H1 (cell line): ENCODE results near the gene NPHP4. TPM values are rescaled to one million over a fixed set of nuclear protein-coding genes. Genes with fewer than 3 reads are reported as not detected.

Source experiments
- CTCF ChIA-PET: fragments of 300-600 bp; sonication (Branson Sonifier 250); formaldehyde crosslinking; loops from one replicate; lab custom pipeline; 2021; ENCODE audit not compliant: partially characterized antibody; lab: Charles Lee
- POLR2A ChIA-PET: fragments of 300-600 bp; sonication (Branson Sonifier 250); formaldehyde crosslinking; loops from one replicate; lab custom pipeline; 2021; ENCODE audit warnings: inconsistent platforms; ENCODE audit not compliant: partially characterized antibody; lab: Charles Lee
- DNase-seq, 2 experiments: peaks; one replicate each; pipeline versions ENCODE4 v3.0.0 to v3.0.0-alpha.2; 2010 to 2022; ENCODE audit warnings: low spot score in 2 of 2, low read depth in 1 of 2, mixed read lengths in 1 of 2
- FAIRE-seq: peaks from 2 replicates; lab custom pipeline; 2011; peaks lifted over from hg19 to GRCh38; lab: Jason Lieb, UNC
- H2AFZ ChIP-seq: 2 replicates; pipeline ENCODE4 v1.8.1; 2012; ENCODE audit warnings: low read length, inconsistent platforms
- H2AK5ac ChIP-seq: 2 replicates; pipeline ENCODE4 v1.6.1; 2013; ENCODE audit warnings: low read depth, low read length
- H2BK120ac ChIP-seq: replicated peaks from 2 replicates; pipeline ENCODE3; 2013; ENCODE audit warnings: low read depth, low read length, inconsistent platforms
- H2BK12ac ChIP-seq: 2 replicates; pipeline ENCODE4 v1.6.1; 2013; ENCODE audit warnings: low read depth, low read length
- H2BK15ac ChIP-seq: 2 replicates; pipeline ENCODE4 v1.6.1; 2013; ENCODE audit warnings: low read length
- H2BK20ac ChIP-seq: 2 replicates; pipeline ENCODE4 v1.6.1; 2013; ENCODE audit warnings: low read length
- H2BK5ac ChIP-seq: 2 replicates; pipeline ENCODE4 v1.6.1; 2013; ENCODE audit warnings: low read depth, low read length
- H3K14ac ChIP-seq: 2 replicates; pipeline ENCODE4 v1.6.1; 2013; ENCODE audit warnings: inconsistent platforms; ENCODE audit not compliant: insufficient read length
- H3K18ac ChIP-seq: 2 replicates; pipeline ENCODE4 v1.6.1; 2013; ENCODE audit warnings: low read length; ENCODE audit errors: extremely low read depth
- H3K23ac ChIP-seq: 2 replicates; pipeline ENCODE4 v1.6.1; 2013; ENCODE audit warnings: inconsistent platforms; ENCODE audit not compliant: insufficient read length
- H3K23me2 ChIP-seq: 2 replicates; pipeline ENCODE4 v1.6.1; 2013; ENCODE audit warnings: low read depth, low read length
- H3K27ac ChIP-seq: 2 replicates; pipeline ENCODE4 v1.6.1; 2011; ENCODE audit warnings: low read depth, low read length, inconsistent platforms
- H3K27me3 ChIP-seq, 4 experiments: replicated peaks in 1 of 4; 1 replicate in 1 of 4; 2 replicates in 3 of 4; pipeline versions ENCODE4 v1.6.1 to v1.8.1; 2011 to 2013; ENCODE audit warnings: low read length in 3 of 4, mild to moderate bottlenecking in 3 of 4, inconsistent platforms in 2 of 4, mixed read lengths in 2 of 4, moderate library complexity in 1 of 4; ENCODE audit not compliant: control insufficient read depth in 3 of 4, insufficient read depth in 3 of 4; ENCODE audit errors: extremely low read depth in 1 of 4
- H3K36me3 ChIP-seq, 4 experiments: 2 replicates each; pipeline versions ENCODE4 v1.6.1 to v1.8.1; 2011 to 2013; ENCODE audit warnings: mild to moderate bottlenecking in 4 of 4, low read length in 3 of 4, moderate library complexity in 2 of 4, control low read depth in 1 of 4, inconsistent platforms in 1 of 4; ENCODE audit not compliant: insufficient read depth in 4 of 4, control insufficient read depth in 2 of 4
- H3K4ac ChIP-seq: replicated peaks from 2 replicates; pipeline ENCODE3; 2013; ENCODE audit warnings: low read length, low read depth, mixed read lengths, inconsistent platforms; ENCODE audit not compliant: insufficient read length
- H3K4me1 ChIP-seq, 4 experiments: replicated peaks in 1 of 4; 1 replicate in 1 of 4; 2 replicates in 3 of 4; pipeline versions ENCODE4 v1.6.1 to v1.8.1; 2011 to 2013; ENCODE audit warnings: low read length in 3 of 4, inconsistent platforms in 2 of 4, mixed read lengths in 1 of 4; ENCODE audit not compliant: insufficient read depth in 4 of 4, control insufficient read depth in 3 of 4
- H3K4me2 ChIP-seq, 2 experiments: 2 replicates each; pipeline versions ENCODE4 v1.6.1 to v1.8.1; 2011 to 2013; ENCODE audit warnings: low read depth in 2 of 2, low read length in 2 of 2, control low read depth in 1 of 2, inconsistent platforms in 1 of 2, mild to moderate bottlenecking in 1 of 2; ENCODE audit not compliant: insufficient read depth in 1 of 2
- H3K4me3 ChIP-seq, 4 experiments: fragments of 200-600, 300-600 bp in 1 of 4; sonication (generic), shearing (Covaris generic), sonication (Bioruptor Twin) in 1 of 4; 2 replicates each; pipeline versions ENCODE4 v1.5.1 to v1.8.1; 2011 to 2016; ENCODE audit warnings: low read length in 4 of 4, low read depth in 3 of 4, control low read depth in 2 of 4, inconsistent platforms in 2 of 4, mild to moderate bottlenecking in 2 of 4, mixed read lengths in 1 of 4, moderate library complexity in 1 of 4; ENCODE audit not compliant: insufficient read depth in 2 of 4; ENCODE audit errors: extremely low read depth in 1 of 4
- H3K56ac ChIP-seq: replicated peaks from 2 replicates; pipeline ENCODE3; 2013; ENCODE audit warnings: low read depth, mild to moderate bottlenecking, mixed read lengths, low read length, inconsistent platforms; ENCODE audit not compliant: insufficient read length
- H3K79me1 ChIP-seq: 2 replicates; pipeline ENCODE4 v1.6.1; 2013; ENCODE audit warnings: low read depth, low read length, control low read depth
- H3K79me2 ChIP-seq, 2 experiments: 2 replicates each; pipeline versions ENCODE4 v1.6.1 to v1.8.1; 2012 to 2013; ENCODE audit warnings: low read length in 2 of 2, mild to moderate bottlenecking in 2 of 2, inconsistent platforms in 1 of 2; ENCODE audit not compliant: insufficient read depth in 2 of 2, control insufficient read depth in 1 of 2
- H3K9ac ChIP-seq, 4 experiments: replicated peaks in 1 of 4; 1 replicate in 1 of 4; 2 replicates in 3 of 4; pipeline versions ENCODE4 v1.6.1 to v1.8.1; 2011 to 2013; ENCODE audit warnings: low read depth in 3 of 4, low read length in 3 of 4, control low read depth in 2 of 4, mild to moderate bottlenecking in 2 of 4, moderate library complexity in 2 of 4, inconsistent platforms in 1 of 4; ENCODE audit errors: extremely low read depth in 1 of 4
- H3K9me3 ChIP-seq, 2 experiments: 2 replicates each; pipeline versions ENCODE4 v1.6.1 to v1.8.1; 2012 to 2013; ENCODE audit warnings: mild to moderate bottlenecking in 2 of 2, moderate library complexity in 2 of 2, control low read depth in 1 of 2, inconsistent platforms in 1 of 2, low read depth in 1 of 2, low read length in 1 of 2, mixed read lengths in 1 of 2; ENCODE audit not compliant: insufficient read depth in 2 of 2
- H4K20me1 ChIP-seq, 2 experiments: replicated peaks in 1 of 2; 2 replicates each; pipeline versions ENCODE3 to v1.8.1; 2011 to 2013; ENCODE audit warnings: inconsistent platforms in 2 of 2, low read length in 2 of 2, mild to moderate bottlenecking in 1 of 2; ENCODE audit not compliant: insufficient read depth in 2 of 2, control insufficient read depth in 1 of 2
- H4K5ac ChIP-seq: 2 replicates; pipeline ENCODE4 v1.6.1; 2013; ENCODE audit warnings: low read length, low read depth, mixed read lengths, inconsistent platforms; ENCODE audit not compliant: insufficient read length
- H4K8ac ChIP-seq: 2 replicates; pipeline ENCODE4 v1.8.0; 2013; ENCODE audit warnings: mild to moderate bottlenecking, moderate library complexity, low read length, inconsistent platforms; ENCODE audit not compliant: insufficient read depth; ENCODE audit errors: extremely low read depth
- H4K91ac ChIP-seq: replicated peaks from 2 replicates; pipeline ENCODE3; 2013; ENCODE audit warnings: low read length, mixed read lengths, inconsistent platforms; ENCODE audit not compliant: insufficient read length
- BCL11A ChIP-seq, 2 experiments: IDR thresholded peaks; one replicate each; pipeline ENCODE4 v1.6.1; 2011; ENCODE audit warnings: low read depth in 2 of 2, low read length in 2 of 2, mild to moderate bottlenecking in 2 of 2
- EGR1 ChIP-seq: IDR thresholded peaks from 2 replicates; pipeline ENCODE4 v1.6.1; 2011; ENCODE audit warnings: low read depth, low read length, borderline replicate concordance
- FOSL1 ChIP-seq: IDR thresholded peaks from 2 replicates; pipeline ENCODE4 v1.6.1; 2011; ENCODE audit warnings: mild to moderate bottlenecking, low read depth, low read length, moderate library complexity; ENCODE audit not compliant: insufficient read depth
- HDAC6 ChIP-seq: IDR thresholded peaks from one replicate; pipeline ENCODE4 v1.7.1; 2012; ENCODE audit warnings: low read depth, mild to moderate bottlenecking, inconsistent platforms, low read length, moderate library complexity
- JUND ChIP-seq: IDR thresholded peaks from 2 replicates; pipeline ENCODE4 v1.6.1; 2011; ENCODE audit warnings: mild to moderate bottlenecking, improper control_type of control experiment, low read length
- RXRA ChIP-seq: IDR thresholded peaks from 2 replicates; pipeline ENCODE4 v1.6.1; 2011; ENCODE audit warnings: low read depth, mild to moderate bottlenecking, low read length, moderate library complexity; ENCODE audit not compliant: insufficient read depth
- SIX5 ChIP-seq: IDR thresholded peaks from 2 replicates; pipeline ENCODE4 v1.6.1; 2011; ENCODE audit warnings: mild to moderate bottlenecking, low read depth, low read length
- TAF1 ChIP-seq: IDR thresholded peaks from 2 replicates; pipeline ENCODE4 v1.6.1; 2011; ENCODE audit warnings: mild to moderate bottlenecking, low read depth, low read length
- TEAD4 ChIP-seq: IDR thresholded peaks from 2 replicates; pipeline ENCODE4 v1.6.1; 2012; ENCODE audit warnings: low read depth, low read length, inconsistent platforms, mixed read lengths
- WGBS, 2 experiments: shearing (Covaris generic) in 1 of 2; methylation state at CpG; one replicate each; pipeline versions ENCODE4 v1.1.6 to v1.1.7; 2013 to 2015; ENCODE audit warnings: low lambda C conversion rate in 2 of 2, mixed read lengths in 2 of 2, inconsistent platforms in 1 of 2, low coverage in 1 of 2, missing lambda C conversion rate in 1 of 2; ENCODE audit not compliant: insufficient replicate concordance in 2 of 2, insufficient coverage in 1 of 2, insufficient read length in 1 of 2; ENCODE audit errors: extremely low coverage in 1 of 2, missing lambda C conversion rate in 1 of 2; 5-methylcytosine and 5-hydroxymethylcytosine counted together
- polyA plus RNA-seq, 7 experiments: library from polyadenylated mRNA; depleted of rRNA in 3 of 7; stranded (reverse) in 5 of 7; unstranded in 2 of 7; fragments of >200 nt in 5 of 7; fragments of 200-250 nt in 2 of 7; gene quantifications; 1 replicate in 5 of 7; 2 replicates in 1 of 7; 4 replicates in 1 of 7; pipeline versions ENCODE4 v1.2.1 to v1.2.3, GENCODE V29; 2011 to 2013; ENCODE audit warnings: missing spikeins in 2 of 7, mixed read lengths in 2 of 7
- total RNA-seq: library from RNA; stranded (reverse); fragmentation: NEBNext Ultra II Directional; extraction: Animal tissue kit (Norgen Biotek cat#: 25700); gene quantifications from 2 replicates; pipeline ENCODE4 v1.2.1, GENCODE V29; 2021
- TF ChIP-seq, protein P1 (sequence below): IDR thresholded peaks from 2 replicates; pipeline ENCODE4 v1.6.1; 2011; ENCODE audit warnings: low read length, improper control_type of control experiment
- TF ChIP-seq, protein P2 (sequence below), 3 experiments: IDR thresholded peaks; 1 replicate in 2 of 3; 2 replicates in 1 of 3; pipeline versions ENCODE4 v1.5.1 to v1.6.1; 2011; ENCODE audit warnings: low read length in 3 of 3, mild to moderate bottlenecking in 3 of 3, inconsistent platforms in 2 of 3, low read depth in 1 of 3, moderate library complexity in 1 of 3; ENCODE audit not compliant: insufficient read depth in 1 of 3; ENCODE audit errors: control extremely low read depth in 1 of 3

Gene NPHP4
- total and polyA plus RNA-seq, 2 of the 8 experiments (the other 6 are each of a cell fraction or from before 2014, with no cell fraction given), result 5.8 to 14.0 TPM

DNA sequence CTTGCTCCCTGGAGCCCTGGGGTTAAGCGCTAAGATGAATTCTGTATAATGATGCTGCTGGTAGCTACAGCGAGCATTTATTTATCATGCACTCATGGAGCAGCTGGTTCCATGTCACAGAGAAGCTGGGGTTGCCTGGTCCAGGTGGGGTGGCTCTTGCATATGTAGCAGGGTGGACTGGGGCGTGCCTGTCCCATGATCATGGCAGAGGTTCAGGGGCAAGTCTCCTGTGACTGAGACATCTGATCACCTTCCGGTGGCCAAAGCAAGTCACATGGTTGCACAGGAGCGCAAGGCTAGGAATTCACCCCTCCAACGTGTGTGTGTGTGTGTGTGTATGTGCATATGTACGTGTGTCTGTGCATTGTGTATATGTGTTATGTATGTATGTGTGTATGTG lies 37.9 kb upstream of the NPHP4 start:
- Histone ChIP-seq H3K4ac (no peak overlapping the region), H3K4me3 (no peak overlapping the region), H3K27me3 (peaks cover 0 to 5% (median 2%) of the 10 kb centered on the region in 4 experiments; a peak in 4 of 7 replicates), H3K36me3 (no peaks in the 10 kb centered on the region), H3K4me2 (no peak overlapping the region), H2AFZ (no peak overlapping the region), H3K23me2 (peaks cover 12% of the 10 kb centered on the region; the same call in 1 of the 2 replicates), H4K20me1 (peaks cover 0 to 11% of the 10 kb centered on the region in 2 experiments), H2AK5ac (no peak overlapping the region), H3K79me2 (no peaks in the 10 kb centered on the region; a peak in 1 of 4 replicates), H2BK5ac (no peak overlapping the region), H3K4me1 (peaks cover 0 to 25% (median 11%) of the 10 kb centered on the region in 4 experiments; a peak in 5 of 7 replicates), H2BK12ac (no peak overlapping the region), H3K18ac (no peak overlapping the region), H4K8ac (no peak overlapping the region), H4K91ac (peak overlapping the region; percentile 31), H2BK15ac (no peak overlapping the region), H3K23ac (no peak overlapping the region), H2BK120ac (no peak overlapping the region), H3K27ac (no peak overlapping the region), H3K79me1 (peaks cover 3% of the 10 kb centered on the region; the same call in 1 of the 2 replicates), H3K56ac (no peak overlapping the region), H3K9ac (no peak overlapping the region), H3K14ac (no peak overlapping the region), H2BK20ac (no peak overlapping the region), H3K9me3 (no peaks in the 10 kb centered on the region), H4K5ac (no peak overlapping the region)
- no peak for DNase-seq
- POLR2A ChIA-PET, result no interaction called here
- WGBS, 2 experiments, result 78% methylated on average over 7 of the region's 7 CpGs; no CpG with 5 or more reads in 1 of the 2 experiments
- CTCF ChIA-PET, result interaction anchor here (0.8 to 1.8 kb wide), 4 partner anchors 10 to 90 kb away, joined by 3 to 7 read pairs (median 4); no protein-coding TSS in a partner anchor
- FAIRE-seq, result no peak
- no peak for TF ChIP-seq TAF1
- no peak for TF ChIP-seq HDAC6
- no peak for TF ChIP-seq JUND
- no peak for TF ChIP-seq EGR1
- TF ChIP-seq BCL11A (IDR thresholded peaks at IDR 0.05; ENCODE audit: low read depth in 2 of 2, low read length in 2 of 2), result no peak
- no peak for TF ChIP-seq RXRA
- no peak for TF ChIP-seq SIX5
- TF ChIP-seq, protein P1, sequence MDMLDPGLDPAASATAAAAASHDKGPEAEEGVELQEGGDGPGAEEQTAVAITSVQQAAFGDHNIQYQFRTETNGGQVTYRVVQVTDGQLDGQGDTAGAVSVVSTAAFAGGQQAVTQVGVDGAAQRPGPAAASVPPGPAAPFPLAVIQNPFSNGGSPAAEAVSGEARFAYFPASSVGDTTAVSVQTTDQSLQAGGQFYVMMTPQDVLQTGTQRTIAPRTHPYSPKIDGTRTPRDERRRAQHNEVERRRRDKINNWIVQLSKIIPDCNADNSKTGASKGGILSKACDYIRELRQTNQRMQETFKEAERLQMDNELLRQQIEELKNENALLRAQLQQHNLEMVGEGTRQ, result no peak
- no peak for TF ChIP-seq TEAD4
- TF ChIP-seq, protein P2, sequence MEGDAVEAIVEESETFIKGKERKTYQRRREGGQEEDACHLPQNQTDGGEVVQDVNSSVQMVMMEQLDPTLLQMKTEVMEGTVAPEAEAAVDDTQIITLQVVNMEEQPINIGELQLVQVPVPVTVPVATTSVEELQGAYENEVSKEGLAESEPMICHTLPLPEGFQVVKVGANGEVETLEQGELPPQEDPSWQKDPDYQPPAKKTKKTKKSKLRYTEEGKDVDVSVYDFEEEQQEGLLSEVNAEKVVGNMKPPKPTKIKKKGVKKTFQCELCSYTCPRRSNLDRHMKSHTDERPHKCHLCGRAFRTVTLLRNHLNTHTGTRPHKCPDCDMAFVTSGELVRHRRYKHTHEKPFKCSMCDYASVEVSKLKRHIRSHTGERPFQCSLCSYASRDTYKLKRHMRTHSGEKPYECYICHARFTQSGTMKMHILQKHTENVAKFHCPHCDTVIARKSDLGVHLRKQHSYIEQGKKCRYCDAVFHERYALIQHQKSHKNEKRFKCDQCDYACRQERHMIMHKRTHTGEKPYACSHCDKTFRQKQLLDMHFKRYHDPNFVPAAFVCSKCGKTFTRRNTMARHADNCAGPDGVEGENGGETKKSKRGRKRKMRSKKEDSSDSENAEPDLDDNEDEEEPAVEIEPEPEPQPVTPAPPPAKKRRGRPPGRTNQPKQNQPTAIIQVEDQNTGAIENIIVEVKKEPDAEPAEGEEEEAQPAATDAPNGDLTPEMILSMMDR (IDR thresholded peaks at IDR 0.05; ENCODE audit: control extremely low read depth in 1 of 3, insufficient read depth in 1 of 3, low read depth in 1 of 3, low read length in 3 of 3), result no peak
- TF ChIP-seq FOSL1, result no peak
